ENCODE results near the gene STAT4. TPM values are rescaled to one million over a fixed set of nuclear protein-coding genes. Genes with fewer than 3 reads are reported as not detected.

Gene STAT4
- total RNA-seq, 1 donor from 2014 or later, result 2.6 TPM

DNA sequence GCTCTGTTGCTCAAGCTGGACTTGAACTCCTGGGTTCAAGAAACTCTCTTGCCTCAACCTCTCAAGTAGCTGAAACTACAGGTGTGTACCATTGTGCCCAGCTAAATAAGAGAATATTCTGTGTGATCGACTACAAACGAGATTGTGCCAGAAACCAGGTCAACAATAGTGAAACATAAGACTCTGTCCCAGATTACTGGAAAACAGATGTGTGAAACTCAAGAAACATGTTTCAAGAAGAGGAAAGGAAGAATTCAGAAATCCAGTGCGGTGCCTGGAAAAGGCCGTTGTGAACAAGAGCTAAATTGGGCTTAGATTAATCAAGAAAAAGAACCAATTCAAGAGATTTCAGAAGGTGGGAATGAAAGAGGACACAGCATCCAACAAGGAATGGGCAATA lies 113.4 kb downstream of the STAT4 start:
- Histone ChIP-seq H3K9ac (ENCODE audit: low read depth in 1 of 3, low read length in 3 of 3) (no peak overlapping the region), H3K4me1 (ENCODE audit: control insufficient read depth in 3 of 3, insufficient read depth in 3 of 3, low read length in 3 of 3) (no peaks in the 10 kb centered on the region), H3K36me3 (ENCODE audit: control insufficient read depth in 3 of 3, insufficient read depth in 3 of 3, low read length in 3 of 3) (no peaks in the 10 kb centered on the region)

DNA sequence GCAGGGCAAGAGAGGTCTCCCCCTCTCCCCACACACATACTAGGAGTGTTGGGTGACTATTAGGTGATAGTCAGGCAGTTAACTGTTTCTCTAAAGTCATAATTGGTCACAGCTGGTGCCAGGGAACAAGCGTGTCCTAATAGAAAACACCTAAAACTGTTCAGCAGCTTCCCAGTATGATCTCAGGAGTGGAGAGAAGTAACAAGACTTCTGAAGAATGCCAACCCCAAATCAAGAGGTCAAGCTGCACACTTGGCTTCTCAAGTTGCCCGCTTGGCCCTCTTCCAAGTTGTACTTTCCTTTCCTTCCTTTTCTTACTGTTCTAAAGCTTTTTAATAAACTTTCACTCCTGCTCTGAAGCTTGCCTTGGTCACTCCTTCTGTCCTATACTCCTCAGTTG lies 114.4 kb downstream of the STAT4 start:
- no peak overlapping the region for H3K9ac ChIP-seq (ENCODE audit: low read depth in 1 of 3, low read length in 3 of 3)
- H3K27me3 ChIP-seq (ENCODE audit: control insufficient read depth in 3 of 3, insufficient read depth in 3 of 3, low read length in 3 of 3), result no peaks in the 10 kb centered on the region
- H3K4me1 ChIP-seq (ENCODE audit: control insufficient read depth in 3 of 3, insufficient read depth in 3 of 3, low read length in 3 of 3), result no peaks in the 10 kb centered on the region
- H3K27ac ChIP-seq (ENCODE audit: low read depth, low read length), result no peak overlapping the region
- no peaks in the 10 kb centered on the region for H3K9me3 ChIP-seq (ENCODE audit: control insufficient read depth in 3 of 3, low read length in 3 of 3)
- no peak overlapping the region for H3K4me3 ChIP-seq (ENCODE audit: low read length in 3 of 3)
- no peaks in the 10 kb centered on the region for H3K36me3 ChIP-seq (ENCODE audit: control insufficient read depth in 3 of 3, insufficient read depth in 3 of 3, low read length in 3 of 3)

More for the DNA sequence above, 113.4 kb downstream of the STAT4 start:
- H3K4me3 ChIP-seq (ENCODE audit: low read length in 3 of 3), result no peak overlapping the region
- no peaks in the 10 kb centered on the region for H3K9me3 ChIP-seq (ENCODE audit: control insufficient read depth in 3 of 3, low read length in 3 of 3)
- no peak overlapping the region for H3K27ac ChIP-seq (ENCODE audit: low read depth, low read length)
- peaks cover 0 to 3% (median 0%) of the 10 kb centered on the region in 3 donors for H3K27me3 ChIP-seq (ENCODE audit: control insufficient read depth in 3 of 3, insufficient read depth in 3 of 3, low read length in 3 of 3)

DNA sequence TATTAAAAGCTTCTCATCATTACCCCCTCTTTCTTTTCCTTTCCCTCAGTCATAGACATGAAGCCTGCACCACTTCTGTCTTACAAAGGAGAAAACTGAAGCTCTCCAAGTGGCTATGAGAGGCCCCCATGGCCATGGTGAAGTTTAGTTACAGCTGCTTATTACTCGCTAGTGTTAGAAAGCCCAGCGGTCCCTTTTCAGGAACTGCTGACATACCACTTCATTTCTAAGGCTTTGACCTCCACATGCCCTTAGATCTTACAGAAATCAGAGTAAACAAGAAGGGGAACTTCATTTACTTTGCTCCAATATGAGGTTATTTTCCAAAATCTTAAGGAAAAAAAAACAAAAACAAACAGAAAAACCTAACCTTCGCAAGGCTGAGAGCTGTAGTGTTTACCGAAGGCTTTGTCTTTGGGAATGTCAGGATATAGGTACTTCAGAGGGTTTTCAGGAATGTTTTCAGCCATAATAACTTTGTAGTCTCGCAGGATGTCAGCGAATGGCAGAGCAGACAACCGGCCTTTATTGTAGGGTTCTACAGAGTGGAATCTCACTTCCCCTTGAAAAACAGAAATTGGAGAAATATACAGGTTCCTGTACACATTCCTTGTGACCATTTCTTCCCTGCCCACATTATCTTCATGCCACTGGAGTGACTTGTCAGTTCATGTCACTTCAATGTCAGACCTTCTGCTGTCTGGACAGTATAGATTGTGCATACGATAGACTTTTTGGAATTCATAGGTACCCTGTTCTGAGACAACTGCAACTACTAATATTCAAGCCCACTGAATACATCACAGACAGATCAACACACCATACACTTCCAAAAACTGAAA lies 118.0 kb downstream of the STAT4 start:
- no peaks in the 10 kb centered on the region for H3K27me3 ChIP-seq (ENCODE audit: control insufficient read depth in 3 of 3, insufficient read depth in 3 of 3, low read length in 3 of 3)
- no peaks in the 10 kb centered on the region for H3K9me3 ChIP-seq (ENCODE audit: control insufficient read depth in 3 of 3, low read length in 3 of 3)
- H3K4me1 ChIP-seq (ENCODE audit: control insufficient read depth in 3 of 3, insufficient read depth in 3 of 3, low read length in 3 of 3), result peaks cover 0 to 2% (median 0%) of the 10 kb centered on the region in 3 donors
- no peaks in the 10 kb centered on the region for H3K36me3 ChIP-seq (ENCODE audit: control insufficient read depth in 3 of 3, insufficient read depth in 3 of 3, low read length in 3 of 3)
- H3K4me3 ChIP-seq (ENCODE audit: low read length in 3 of 3), result no peak overlapping the region
- no peak overlapping the region for H3K27ac ChIP-seq (ENCODE audit: low read depth, low read length)
- no peak overlapping the region for H3K9ac ChIP-seq (ENCODE audit: low read depth in 1 of 3, low read length in 3 of 3)

DNA sequence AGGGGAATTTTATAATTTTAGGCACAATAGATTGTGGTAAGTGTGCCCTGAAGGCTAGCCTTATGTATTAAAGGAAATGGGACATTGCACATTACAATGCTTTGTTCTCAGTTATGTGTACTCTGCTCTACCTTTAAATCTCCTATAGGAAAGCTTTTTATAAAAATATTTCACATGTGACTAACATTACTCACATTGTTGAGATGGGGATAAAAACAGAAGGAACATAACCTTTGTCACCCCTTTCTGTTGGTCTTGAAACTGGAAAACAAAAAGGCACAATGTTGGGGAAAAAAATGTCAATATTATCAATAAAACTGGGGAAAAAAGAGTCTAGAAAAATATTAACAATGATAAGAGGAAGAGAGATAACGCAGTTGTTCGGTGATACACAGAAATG lies 119.5 kb downstream of the STAT4 start:
- no peaks in the 10 kb centered on the region for H3K9me3 ChIP-seq (ENCODE audit: control insufficient read depth in 3 of 3, low read length in 3 of 3)
- no peak overlapping the region for H3K9ac ChIP-seq (ENCODE audit: low read depth in 1 of 3, low read length in 3 of 3)
- H3K27me3 ChIP-seq (ENCODE audit: control insufficient read depth in 3 of 3, insufficient read depth in 3 of 3, low read length in 3 of 3), result no peaks in the 10 kb centered on the region
- H3K4me3 ChIP-seq (ENCODE audit: low read length in 3 of 3), result no peak overlapping the region
- peaks cover 0 to 2% (median 0%) of the 10 kb centered on the region in 3 donors for H3K4me1 ChIP-seq (ENCODE audit: control insufficient read depth in 3 of 3, insufficient read depth in 3 of 3, low read length in 3 of 3)
- H3K36me3 ChIP-seq (ENCODE audit: control insufficient read depth in 3 of 3, insufficient read depth in 3 of 3, low read length in 3 of 3), result no peaks in the 10 kb centered on the region
- H3K27ac ChIP-seq (ENCODE audit: low read depth, low read length), result no peak overlapping the region

DNA sequence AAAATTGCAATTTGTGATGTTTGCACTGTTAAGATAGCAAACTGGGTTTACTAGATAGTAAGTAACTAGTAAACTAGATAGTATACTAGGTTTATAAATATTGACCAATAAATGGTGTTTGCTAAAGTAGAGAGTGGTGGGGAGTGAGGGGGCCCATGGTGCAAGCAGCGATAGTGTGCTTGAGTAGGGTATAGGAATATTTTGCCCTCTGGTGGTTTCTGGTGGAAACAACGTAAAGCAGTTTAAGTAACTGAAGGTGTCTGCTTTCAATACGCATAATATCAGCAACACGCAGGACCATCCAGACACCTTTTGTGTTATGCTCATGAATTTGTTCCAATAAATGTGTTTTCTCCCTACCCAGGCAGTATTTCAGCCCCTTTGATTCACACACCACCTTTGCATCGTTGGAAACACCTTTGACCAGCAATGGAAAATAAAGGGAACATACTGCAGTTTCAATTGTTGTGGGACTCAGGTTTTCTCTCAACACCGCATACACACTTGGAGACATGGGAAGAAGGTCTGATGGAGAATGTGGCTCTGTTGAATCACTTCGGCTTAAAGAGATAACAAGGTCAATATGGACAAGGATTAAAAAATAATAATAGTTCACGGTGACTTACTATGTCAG lies 120.2 kb downstream of the STAT4 start:
- Histone ChIP-seq H3K9ac (ENCODE audit: low read depth in 1 of 3, low read length in 3 of 3) (peak overlapping the region in 1 of 3 donors; percentile 10), H3K4me1 (ENCODE audit: control insufficient read depth in 3 of 3, insufficient read depth in 3 of 3, low read length in 3 of 3) (peaks cover 0 to 2% (median 0%) of the 10 kb centered on the region in 3 donors)

DNA sequence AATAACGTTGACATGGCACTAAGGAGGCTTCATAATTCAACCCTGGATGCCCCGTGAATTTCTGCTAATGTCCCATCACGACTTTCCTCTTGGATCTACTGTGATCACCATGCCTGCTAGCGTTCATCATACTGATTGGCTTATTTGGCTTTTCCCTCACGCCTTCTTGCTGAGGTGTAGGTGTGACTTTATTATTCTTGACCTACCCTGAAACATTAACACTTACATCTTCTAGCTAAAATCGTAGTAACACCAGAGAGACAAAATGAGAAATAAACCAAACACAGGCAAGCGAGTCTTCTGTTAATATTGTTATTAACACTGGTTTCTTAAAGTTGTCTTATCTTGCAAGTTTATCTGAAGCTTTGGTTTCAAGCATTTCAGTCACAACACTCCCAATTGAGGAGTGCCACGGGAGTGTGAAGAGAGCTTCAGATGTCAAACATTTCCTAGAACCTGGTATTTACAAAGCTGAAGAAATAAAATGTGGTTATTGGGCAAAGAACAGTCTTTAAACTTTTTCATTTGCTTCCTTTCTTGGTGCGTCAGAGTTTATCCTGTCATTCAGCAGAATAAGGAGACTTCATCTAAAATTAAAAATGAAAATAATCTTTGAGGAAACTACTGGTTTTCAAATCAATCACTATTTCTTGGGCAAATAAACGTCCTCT lies 121.4 kb downstream of the STAT4 start:
- H3K27me3 ChIP-seq (ENCODE audit: control insufficient read depth in 3 of 3, insufficient read depth in 3 of 3, low read length in 3 of 3), result no peaks in the 10 kb centered on the region
- no peak overlapping the region for H3K9ac ChIP-seq (ENCODE audit: low read depth in 1 of 3, low read length in 3 of 3)
- no peak overlapping the region for H3K27ac ChIP-seq (ENCODE audit: low read depth, low read length)
- peaks cover 0 to 2% (median 0%) of the 10 kb centered on the region in 3 donors for H3K4me1 ChIP-seq (ENCODE audit: control insufficient read depth in 3 of 3, insufficient read depth in 3 of 3, low read length in 3 of 3)
- no peak overlapping the region for H3K4me3 ChIP-seq (ENCODE audit: low read length in 3 of 3)
- no peaks in the 10 kb centered on the region for H3K36me3 ChIP-seq (ENCODE audit: control insufficient read depth in 3 of 3, insufficient read depth in 3 of 3, low read length in 3 of 3)
- H3K9me3 ChIP-seq (ENCODE audit: control insufficient read depth in 3 of 3, low read length in 3 of 3), result no peaks in the 10 kb centered on the region

More for the DNA sequence above, 120.2 kb downstream of the STAT4 start:
- Histone ChIP-seq H3K27me3 (ENCODE audit: control insufficient read depth in 3 of 3, insufficient read depth in 3 of 3, low read length in 3 of 3) (no peaks in the 10 kb centered on the region), H3K36me3 (ENCODE audit: control insufficient read depth in 3 of 3, insufficient read depth in 3 of 3, low read length in 3 of 3) (no peaks in the 10 kb centered on the region), H3K4me3 (ENCODE audit: low read length in 3 of 3) (peak overlapping the region in 1 of 3 donors; percentile 2), H3K27ac (ENCODE audit: low read depth, low read length) (no peak overlapping the region), H3K9me3 (ENCODE audit: control insufficient read depth in 3 of 3, low read length in 3 of 3) (no peaks in the 10 kb centered on the region)

DNA sequence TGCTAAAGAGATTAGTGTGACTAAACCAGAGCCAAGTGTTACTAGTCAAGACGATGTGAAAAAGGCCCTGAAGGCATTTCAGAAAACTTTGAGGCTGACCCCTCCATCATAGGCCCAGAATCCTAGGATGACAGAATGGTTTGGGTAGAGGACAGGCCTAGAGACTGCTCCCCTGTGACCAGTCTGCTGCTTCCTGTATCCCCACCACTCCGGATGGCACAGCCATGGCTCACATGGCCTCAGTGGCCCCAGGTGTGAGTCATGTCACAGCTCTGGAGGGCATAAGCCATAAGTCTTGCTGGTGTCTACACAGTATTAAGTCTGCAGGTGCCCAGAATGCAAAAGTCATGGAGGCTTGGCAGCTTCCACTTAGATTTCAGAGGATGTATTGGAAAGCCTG lies 124.4 kb downstream of the STAT4 start:
- Histone ChIP-seq H3K9ac (ENCODE audit: low read depth in 1 of 3, low read length in 3 of 3) (no peak overlapping the region), H3K4me3 (ENCODE audit: low read length in 3 of 3) (no peak overlapping the region), H3K27ac (ENCODE audit: low read depth, low read length) (no peak overlapping the region), H3K9me3 (ENCODE audit: control insufficient read depth in 3 of 3, low read length in 3 of 3) (no peaks in the 10 kb centered on the region), H3K4me1 (ENCODE audit: control insufficient read depth in 3 of 3, insufficient read depth in 3 of 3, low read length in 3 of 3) (peaks cover 0 to 8% (median 4%) of the 10 kb centered on the region in 3 donors), H3K36me3 (ENCODE audit: control insufficient read depth in 3 of 3, insufficient read depth in 3 of 3, low read length in 3 of 3) (no peaks in the 10 kb centered on the region), H3K27me3 (ENCODE audit: control insufficient read depth in 3 of 3, insufficient read depth in 3 of 3, low read length in 3 of 3) (no peaks in the 10 kb centered on the region)

DNA sequence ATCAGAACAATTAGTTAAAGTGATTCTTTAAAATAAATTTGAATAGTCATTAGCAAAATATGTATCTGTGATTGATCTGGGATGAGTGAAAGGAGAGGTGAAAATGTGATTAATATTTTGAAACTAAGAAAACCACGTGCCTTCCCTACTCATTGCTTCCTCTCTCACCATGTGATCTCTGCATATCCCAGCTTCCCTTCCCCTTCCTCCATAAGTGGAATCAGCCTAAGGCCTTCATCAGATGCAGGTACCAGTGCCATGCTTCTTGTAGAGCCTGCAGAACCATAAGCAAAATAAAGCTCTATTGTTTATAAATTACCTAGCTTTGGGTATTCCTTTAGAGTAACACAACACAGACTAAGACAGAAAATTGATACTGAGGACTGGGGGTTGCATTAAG lies 125.7 kb downstream of the STAT4 start:
- no peak overlapping the region for H3K9ac ChIP-seq (ENCODE audit: low read depth in 1 of 3, low read length in 3 of 3)
- no peaks in the 10 kb centered on the region for H3K27me3 ChIP-seq (ENCODE audit: control insufficient read depth in 3 of 3, insufficient read depth in 3 of 3, low read length in 3 of 3)
- no peaks in the 10 kb centered on the region for H3K36me3 ChIP-seq (ENCODE audit: control insufficient read depth in 3 of 3, insufficient read depth in 3 of 3, low read length in 3 of 3)
- H3K4me1 ChIP-seq (ENCODE audit: control insufficient read depth in 3 of 3, insufficient read depth in 3 of 3, low read length in 3 of 3), result peaks cover 4 to 14% (median 6%) of the 10 kb centered on the region in 3 donors
- no peaks in the 10 kb centered on the region for H3K9me3 ChIP-seq (ENCODE audit: control insufficient read depth in 3 of 3, low read length in 3 of 3)
- no peak overlapping the region for H3K27ac ChIP-seq (ENCODE audit: low read depth, low read length)
- H3K4me3 ChIP-seq (ENCODE audit: low read length in 3 of 3), result no peak overlapping the region

DNA sequence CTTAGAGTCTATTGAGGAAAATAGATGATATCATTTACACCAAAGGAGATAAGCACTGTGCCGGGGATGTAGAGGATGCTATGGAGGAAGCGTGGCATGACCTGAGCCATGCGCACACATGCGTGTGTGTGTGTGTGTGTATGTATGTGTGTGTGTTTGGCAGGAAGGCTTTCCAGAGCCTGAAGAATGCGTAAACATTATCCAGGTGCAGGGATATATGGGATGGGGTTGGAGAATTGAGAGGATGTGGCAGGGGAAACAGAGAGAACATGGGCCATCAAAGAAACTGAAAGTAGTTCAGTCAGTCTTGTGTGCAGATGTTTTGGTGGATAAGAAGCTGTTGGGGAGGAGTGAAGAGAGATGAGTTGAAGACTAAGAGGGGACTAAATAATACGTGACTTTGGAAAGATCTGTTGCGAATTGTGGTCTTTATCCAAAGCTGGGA lies 127.5 kb downstream of the STAT4 start:
- Histone ChIP-seq H3K27ac (ENCODE audit: low read depth, low read length) (no peak overlapping the region), H3K27me3 (ENCODE audit: control insufficient read depth in 3 of 3, insufficient read depth in 3 of 3, low read length in 3 of 3) (no peaks in the 10 kb centered on the region), H3K4me3 (ENCODE audit: low read length in 3 of 3) (no peak overlapping the region), H3K36me3 (ENCODE audit: control insufficient read depth in 3 of 3, insufficient read depth in 3 of 3, low read length in 3 of 3) (no peaks in the 10 kb centered on the region), H3K9ac (ENCODE audit: low read depth in 1 of 3, low read length in 3 of 3) (no peak overlapping the region), H3K9me3 (ENCODE audit: control insufficient read depth in 3 of 3, low read length in 3 of 3) (no peaks in the 10 kb centered on the region), H3K4me1 (ENCODE audit: control insufficient read depth in 3 of 3, insufficient read depth in 3 of 3, low read length in 3 of 3) (peaks cover 6 to 14% (median 6%) of the 10 kb centered on the region in 3 donors)

Measured in skeletal muscle tissue (tissue), 4 donors.